GM21825 (cell line): Measurements from ENCODE around the gene CADM2.
A peak's percentile ranks its signal among the peaks of the same experiment; 100 is the strongest.

Source experiments
- ATAC-seq: cut with Tn5 transposase; IDR thresholded peaks from one replicate; pipeline ENCODE4 v1.9.1; 2021; ENCODE audit warnings: mild to moderate bottlenecking, moderate library complexity; ENCODE audit not compliant: unreplicated experiment

Gene CADM2

DNA sequence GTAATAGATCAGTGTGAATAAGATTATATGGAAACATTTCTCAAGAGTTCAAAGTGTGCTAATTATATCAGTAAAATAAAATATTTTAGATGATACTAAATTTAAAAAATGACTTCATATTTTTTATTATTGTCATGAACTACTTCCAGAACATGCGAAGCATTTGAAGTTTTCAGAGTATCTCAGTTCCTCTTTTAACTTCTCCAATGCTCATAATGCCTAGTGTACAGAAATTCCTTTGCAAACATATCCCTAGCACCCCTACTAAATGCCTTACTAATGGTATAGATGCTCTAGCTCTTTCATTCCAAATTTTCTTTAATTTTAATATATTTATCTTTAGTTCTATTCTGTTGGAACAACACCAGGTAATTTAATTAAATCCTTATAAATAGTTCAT is 580.4 kb downstream of the CADM2 start:
- ATAC-seq, result no peak

DNA sequence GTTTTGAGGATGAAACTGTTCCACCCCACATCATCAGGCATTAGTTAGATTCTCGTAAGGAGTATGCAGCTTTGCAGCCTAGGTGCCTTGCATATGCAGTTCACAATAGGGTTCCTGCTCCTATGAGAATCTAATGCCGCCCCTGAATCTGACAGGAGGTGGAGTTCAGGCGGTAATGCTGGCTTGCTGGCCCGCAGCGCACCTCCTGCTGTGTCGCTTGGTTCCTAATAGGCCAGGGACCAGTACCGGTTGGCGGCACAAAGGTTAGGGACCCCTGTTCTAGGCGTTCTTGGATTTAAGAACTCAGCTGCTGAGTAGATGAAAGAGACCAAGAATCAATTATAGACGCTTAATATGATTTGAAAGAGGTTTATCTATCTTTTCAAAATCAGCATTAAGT is 595.4 kb downstream of the CADM2 start:
- ATAC-seq, result no peak

DNA sequence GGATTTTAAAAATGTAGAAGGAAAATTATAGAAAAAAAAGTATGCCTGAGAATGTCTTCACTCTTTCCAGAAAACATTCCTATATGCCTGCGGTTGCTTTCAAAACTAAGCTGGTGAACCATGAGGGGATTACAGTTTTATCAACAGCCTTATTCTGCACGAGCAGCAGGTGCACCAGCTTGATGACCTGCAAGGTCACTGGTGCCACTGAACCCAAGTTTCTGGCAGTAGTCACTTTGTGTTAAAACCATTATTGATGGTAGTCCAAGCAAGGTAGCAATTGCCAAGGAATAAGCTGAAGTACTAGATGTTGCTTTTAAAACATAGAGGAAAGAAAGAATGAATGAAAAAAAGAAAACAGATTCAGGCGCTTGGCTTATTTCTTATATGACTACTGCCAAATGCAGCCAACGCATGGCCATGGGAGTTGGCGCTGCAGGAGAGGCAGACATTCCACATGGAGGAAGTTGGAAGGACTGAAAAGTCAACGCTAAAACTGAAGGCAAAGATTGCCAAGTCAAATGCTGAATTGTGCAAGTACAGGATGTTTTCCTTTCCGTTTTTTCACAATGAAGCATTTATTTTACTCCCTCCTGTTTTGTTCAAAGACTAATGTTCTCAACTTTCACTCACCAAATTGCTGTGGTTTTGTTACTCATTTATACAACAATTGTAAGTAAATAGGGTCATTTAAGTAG is 601.4 kb downstream of the CADM2 start:
- no peak for ATAC-seq

DNA sequence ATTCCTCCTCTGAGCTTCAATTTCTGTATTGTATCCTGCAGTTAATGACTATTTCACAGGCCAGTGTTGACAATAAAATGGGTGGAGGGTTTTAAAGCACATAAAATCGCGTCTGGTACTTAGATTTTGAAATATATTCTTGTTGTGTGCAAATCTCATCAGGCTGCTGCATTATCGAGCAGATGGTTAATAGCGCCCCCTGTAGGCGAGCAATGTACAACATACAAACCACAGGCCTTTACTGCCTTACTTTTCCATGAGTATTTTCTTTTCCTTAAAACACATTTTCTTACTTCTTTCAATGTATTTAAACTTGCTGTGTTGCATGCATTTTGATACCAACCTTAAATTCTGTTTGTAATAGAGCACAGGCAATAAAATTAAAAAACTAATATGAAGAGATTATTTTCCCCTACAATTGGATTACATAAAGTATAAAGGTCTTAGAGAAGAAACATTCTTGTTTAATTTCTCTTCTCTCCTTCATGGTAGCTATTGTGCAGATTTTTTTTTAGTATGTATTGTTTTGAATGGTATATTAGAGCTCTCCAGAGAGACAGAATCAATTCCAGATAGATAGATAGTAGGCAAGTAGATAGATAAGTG is 608.4 kb downstream of the CADM2 start:
- peak; percentile 73 for ATAC-seq

DNA sequence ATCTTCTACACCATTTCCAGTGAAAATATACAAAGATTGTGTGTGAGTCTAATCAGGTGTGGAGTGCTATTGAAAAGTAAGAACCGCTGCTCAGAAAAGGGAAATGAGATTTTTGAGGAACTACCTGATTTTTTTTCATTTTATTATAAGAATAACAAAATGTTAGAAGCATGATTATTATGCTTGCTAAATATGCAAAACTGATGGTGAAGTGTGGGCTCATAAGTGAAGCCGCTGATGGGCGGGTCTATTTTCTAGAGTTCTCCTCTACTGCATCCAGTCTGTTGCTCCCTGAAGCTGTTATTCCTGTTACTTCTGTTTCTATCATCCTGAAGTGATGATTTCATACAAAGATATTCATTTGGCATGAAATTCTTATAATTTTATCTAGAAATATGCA is 612.0 kb downstream of the CADM2 start:
- no peak for ATAC-seq

DNA sequence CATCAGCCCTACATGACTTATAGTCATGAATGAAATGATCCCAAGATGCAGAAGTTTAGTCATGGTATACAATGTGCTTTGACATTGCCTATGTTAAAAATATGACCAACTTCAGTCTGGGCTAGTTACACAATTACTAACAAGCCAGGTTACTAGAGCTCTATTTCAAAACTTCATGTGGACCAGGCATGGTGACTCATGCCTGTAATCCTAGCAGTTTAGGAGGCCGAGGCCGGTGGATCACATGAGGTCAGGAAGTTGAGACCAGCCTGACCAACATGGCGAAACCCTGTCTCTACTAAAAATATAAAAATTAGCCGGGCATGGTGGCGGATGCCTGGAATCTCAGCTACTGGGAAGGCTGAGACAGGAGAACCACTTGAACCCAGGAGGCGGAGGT is 613.0 kb downstream of the CADM2 start:
- ATAC-seq, result no peak

DNA sequence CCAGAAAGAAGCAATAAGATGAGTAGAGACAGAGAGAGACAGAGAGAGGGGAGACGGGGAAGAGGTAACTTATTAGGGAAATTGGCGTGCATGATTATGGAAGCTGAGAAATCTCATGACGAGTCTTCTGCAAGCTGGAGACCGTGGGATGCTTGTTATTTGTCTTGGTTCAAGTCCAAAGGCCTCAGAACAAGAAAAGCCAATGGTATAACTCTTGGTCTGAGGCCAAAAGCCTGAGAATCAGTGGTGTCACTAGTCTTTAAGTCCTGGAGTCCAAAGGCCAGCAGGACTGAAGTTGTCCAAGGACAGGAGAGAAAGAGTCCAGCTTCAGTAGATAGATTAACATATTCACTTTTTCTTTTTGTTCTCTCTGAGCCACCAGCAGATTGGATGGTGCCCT is 613.6 kb downstream of the CADM2 start:
- no peak for ATAC-seq

DNA sequence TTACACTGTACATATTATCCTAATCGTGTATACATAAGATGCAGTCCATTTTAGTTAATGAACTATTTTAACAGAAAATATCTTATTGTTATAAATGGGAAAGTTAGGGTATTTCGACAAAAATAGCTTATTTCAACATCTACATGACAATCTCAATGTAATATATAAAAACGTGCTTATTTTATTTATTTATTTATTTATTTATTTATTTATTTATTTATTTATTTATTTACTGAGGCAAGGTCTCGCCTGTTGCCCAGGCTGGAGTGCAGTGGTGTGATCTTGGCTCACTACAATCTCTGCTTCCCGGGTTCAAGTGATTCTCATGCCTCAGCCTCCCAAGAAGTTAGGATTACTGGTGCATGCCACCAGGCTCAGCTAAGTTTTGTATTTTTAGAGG is 614.2 kb downstream of the CADM2 start:
- ATAC-seq, result no peak

DNA sequence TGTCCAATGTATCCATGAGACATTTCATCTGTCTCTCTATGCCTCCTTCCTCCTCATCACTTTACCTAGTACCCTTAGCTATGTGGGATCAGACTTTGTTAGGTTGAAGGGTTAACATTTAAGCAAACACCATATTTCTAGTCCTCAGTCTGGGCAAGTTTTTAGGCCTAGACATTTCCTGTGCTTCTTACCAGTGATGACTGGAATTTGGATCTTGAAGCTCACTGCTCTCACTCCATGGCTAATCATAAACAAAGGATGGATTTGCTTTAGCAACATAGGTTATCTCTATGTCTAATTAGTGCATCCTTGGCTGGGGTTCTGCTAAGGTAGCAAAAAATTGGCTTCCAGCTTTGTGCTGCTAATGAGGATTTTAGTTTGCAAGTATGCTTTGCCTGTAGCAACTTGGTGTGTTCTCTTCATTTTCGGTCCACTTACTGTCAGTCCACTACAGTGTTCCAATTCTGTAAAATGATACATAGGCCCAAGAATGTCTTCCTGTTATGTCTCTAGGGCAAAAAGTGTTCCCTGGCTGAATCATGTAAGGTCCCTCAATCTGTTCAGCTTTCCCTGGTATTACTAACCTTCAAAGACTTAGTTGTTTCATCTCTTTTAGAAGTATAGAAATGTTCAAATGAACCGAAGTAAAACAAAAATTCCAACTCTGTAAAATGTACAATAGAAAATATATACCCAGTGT is 615.4 kb downstream of the CADM2 start:
- no peak for ATAC-seq

DNA sequence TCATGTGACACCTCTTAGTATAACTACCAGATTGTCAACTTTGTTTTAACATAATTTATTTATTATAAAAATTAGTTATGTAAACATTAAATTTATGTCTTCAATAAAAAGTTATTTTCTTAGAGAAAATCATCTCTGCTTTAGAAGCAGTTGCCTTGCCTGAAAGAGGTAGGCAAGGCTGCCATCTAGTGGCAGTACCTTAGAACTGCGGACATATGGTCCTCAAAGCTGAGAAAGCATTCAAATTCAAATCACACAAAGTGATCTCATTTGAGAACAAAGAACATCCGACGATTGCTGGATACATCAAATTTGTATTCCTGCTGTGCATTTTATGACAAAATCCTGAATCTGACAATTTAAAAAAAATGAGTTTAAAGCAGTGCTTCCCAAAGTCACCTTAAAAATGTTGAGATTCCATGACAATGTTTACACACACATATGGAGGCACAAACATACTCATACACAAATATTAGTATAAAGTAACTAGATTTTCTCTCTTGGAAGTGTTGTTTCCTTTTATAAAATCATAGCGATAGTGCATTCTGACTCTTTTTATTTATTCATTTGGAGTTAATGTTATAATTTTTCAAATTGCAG is 617.4 kb downstream of the CADM2 start:
- peak; percentile 91 for ATAC-seq

DNA sequence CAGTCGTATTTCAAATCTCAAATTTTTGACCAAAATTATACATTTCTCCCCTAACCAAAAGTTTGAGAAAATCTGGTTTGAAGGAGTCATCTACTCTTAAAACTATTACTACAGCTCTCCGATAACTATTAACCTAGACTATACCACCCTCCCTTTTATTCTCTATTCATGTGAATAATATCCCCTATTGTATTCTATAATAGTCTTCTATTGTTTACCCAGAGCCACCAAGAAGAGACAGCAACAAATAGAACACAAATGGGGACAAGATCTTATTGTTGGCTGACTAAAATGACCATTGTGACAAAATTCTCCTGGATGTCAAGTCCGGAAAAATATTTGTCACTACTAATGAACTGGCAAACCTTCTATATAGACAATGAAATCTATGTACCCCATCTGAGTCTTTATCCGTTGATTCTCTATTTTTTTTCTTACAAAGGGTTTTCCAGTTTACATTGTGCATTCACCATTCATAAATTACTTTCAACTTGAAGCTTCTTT is 618.0 kb downstream of the CADM2 start:
- no peak for ATAC-seq

DNA sequence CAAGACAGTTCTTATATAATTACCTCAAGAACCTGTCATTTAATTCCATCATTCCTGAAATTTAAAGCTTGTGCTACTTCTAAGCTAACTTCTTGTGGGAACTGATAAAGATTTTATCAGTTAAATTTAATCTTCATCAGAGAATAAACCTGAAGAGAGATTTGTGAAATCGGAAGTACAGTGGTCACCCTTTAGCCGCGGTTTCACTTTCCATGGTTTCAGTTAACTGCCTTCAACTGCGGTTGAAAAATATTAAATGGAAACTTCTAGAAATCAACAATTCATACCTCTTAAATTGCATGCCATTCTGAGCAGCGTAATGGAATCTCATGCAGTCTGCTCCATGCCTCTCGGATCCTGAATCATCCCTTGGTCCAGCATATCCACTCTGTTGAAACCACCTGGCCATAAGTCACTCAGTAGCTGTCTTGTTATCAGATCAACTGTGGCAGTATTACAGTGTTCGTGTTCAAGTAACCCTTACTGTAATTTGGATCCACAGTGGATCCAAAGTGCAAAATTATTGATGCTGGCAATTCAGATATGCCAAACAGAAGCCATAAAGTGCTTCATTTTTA is 626.1 kb downstream of the CADM2 start:
- ATAC-seq, result peak; percentile 60

DNA sequence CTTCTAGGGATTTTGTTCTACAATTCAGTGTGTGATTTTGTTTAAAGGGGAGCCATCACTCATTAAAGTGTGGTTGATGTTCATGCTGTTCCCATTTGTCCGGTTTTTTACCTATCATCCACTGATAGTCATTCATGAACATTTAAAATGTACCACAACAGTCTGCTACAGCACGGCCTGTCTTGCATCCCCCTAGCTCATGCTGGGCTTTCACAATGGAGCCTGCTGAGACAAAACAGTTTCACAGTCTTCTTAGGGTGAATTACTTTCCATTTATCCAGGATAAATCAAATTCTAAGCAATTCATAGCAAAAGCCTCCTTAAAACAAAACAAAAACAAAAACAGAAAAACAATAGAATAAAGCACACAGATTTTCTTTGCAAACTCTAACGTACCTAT is 627.2 kb downstream of the CADM2 start:
- ATAC-seq, result no peak

DNA sequence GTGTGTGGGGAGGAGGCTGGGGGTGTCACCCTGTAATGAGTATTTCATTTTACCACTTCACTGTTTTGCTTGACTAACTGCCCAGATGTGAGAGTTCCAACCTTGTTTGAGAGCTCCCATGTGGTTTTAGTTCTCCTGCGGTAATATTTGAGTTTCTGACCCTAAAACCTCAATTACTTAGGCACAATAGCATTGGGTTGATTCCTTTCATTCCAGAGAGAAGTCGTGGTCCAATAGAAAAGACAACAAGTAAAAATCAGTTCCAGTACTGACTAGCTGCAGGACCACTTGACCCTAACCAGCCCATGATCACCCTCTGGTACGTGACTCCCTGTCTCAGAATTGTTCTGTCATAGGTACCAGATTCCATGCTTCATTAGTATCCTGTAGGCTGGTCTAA is 630.4 kb downstream of the CADM2 start:
- no peak for ATAC-seq

DNA sequence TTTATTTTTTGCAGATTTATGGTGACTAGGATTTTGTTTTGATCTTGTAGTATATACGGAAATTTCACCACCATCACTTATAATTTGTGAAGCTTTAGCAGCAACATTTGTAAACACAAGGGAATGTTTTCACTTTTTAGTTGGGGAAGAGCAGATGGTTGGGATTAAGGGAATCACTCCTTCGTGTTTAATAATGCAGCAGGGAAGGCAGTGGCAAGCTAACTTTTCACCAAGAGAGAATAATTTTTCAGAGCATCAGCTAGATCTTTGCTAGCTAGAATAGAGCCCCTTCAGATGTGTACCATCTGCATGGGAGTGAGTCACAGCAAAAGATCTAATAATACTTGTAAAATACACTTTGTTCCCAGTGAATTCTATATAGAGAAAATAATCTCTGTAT is 632.7 kb downstream of the CADM2 start:
- ATAC-seq, result no peak

DNA sequence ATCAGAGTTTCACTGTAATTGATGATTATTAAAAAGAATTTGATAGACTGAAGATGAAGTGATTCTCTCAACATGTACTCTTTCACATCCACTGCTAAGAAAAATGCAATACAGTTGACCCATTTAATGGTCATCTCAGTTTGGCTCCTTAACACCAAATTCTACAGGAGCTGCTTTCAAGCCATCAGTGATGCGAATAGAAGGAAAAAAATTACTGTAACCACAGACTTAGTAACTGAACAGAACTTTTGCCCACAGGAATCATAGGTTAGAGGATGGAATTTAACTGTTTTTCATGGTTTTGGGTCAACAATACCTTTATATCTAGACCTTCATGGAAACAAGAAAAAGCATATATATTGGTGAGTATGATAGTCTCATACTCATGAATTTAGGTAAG is 633.5 kb downstream of the CADM2 start:
- ATAC-seq, result no peak

DNA sequence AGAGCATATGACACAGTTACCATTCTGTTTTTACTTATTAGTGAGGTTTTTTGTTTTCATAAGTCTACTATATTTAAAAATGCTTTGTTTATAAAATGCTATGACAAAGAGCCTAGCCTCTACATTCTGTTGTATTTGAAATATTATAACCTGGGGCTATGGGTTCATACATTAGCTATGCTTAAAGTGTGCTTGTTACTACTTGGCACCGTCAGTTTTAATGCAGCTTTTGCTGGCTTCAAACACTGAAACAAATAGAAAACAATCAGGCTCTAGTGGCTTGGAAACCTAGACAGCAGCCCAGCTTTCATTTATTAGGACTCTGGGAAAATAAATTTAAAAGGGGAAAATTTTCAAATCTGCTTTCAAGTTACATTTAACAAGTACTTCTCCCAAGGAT is 635.9 kb downstream of the CADM2 start:
- ATAC-seq, result no peak

DNA sequence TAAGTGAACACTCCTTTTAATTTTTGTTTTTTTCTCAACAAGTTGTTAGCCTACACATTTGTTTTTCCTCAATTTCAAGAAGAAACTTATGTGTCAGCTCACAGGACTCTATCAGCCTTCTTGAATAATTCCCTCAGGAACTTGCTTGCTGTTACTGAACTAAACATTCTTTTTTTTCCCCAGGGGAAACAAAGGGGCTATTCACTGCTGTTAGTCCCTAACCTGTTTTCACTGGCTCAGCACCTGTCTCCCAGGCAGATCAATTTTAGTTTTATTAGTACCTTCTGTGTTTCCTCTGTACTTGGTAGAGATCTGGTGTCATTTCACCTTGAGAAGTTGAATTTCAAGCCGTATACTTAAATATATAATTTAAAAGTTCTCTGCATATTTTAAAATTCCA is 644.6 kb downstream of the CADM2 start:
- ATAC-seq, result no peak

DNA sequence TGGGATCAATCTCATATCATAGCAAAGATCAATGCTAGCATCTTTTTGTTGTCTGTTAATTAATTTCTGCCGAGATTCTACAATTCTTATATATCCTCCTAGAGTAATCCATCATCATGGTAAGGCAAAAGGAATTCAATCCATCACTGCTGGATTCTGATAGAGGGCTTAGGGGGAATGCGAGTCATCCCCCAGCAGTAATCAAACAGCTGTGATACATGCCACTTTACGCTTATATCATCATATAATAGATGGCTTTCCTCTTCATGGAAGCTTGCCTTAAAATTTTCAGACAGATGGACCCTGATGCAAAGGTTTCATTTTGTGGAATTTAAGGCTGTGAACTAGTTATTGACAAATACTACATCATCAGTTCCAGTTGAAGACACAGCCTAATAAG is 645.9 kb downstream of the CADM2 start:
- no peak for ATAC-seq

DNA sequence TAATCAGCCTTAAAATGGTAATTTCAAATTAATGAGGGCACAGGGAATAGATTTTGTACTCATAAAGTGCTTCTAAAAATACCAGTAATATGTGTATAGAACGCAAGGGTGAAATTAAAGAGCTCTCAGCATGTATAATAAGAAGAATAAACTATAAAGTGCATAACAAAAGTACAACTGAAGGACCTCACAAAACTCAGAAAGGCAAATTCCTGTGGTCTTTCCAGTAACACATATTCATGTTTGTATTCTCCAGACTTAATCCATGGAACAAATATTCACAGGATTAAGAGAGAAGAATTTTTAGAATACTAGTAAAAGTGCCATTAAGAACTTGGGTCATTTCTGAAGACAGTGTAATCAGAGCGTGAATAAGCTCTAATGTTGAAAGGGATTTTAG is 646.3 kb downstream of the CADM2 start:
- no peak for ATAC-seq

DNA sequence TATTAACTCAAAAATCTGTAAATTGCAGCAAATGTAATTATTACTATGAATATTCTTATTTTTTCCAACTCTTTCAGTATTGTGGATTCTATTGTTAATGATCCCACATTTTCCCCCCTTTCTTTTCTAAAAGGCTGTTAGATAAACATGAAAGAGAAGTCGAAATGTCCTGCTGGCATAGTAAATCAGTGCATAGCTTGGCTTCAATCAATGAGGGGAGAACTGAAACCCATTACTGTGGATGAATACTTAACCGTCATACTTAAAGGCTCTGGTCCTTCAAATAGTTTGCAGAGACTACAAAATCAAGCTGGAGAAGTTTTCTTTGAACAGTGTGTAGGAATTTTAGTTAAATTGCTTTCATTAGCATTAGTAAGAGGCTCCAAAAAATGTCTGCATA is 667.9 kb downstream of the CADM2 start:
- no peak for ATAC-seq
